ENCODE data around the gene C1orf53. TPM values are rescaled to one million over a fixed set of nuclear protein-coding genes. Genes with fewer than 3 reads are reported as not detected.

The C1orf53 gene
- total RNA-seq, 2 donors from 2014 or later = 1.7 to 3.5 TPM

DNA sequence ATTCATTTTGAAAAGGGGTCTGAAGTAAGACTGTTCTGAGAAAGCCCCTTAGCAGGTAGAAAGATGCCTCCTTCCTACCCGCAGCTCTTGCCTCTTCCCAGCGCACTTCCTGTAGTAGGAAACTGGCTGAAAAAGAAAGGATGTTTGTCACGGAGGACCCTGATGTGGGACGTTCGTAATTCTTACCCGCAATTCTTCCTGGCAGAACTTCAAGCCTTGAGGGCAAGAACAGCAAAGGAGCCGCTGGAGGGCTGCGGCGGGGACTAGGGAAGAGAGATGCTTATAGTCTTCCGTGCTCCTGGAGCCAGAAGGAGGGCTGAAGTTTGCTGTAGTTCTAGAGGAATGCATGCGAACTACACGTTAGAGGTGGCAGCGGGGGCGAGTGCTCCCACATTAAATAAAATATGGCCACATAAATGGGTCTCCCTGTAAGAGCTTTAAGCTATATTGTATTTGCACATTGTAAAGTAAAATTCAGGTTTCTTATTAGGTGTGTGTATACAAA is 6.3 kb downstream of the C1orf53 start:
- Mint-ChIP-seq H3K9me3 (no peaks in the 10 kb centered on the region), H3K36me3 (ENCODE audit: low read depth) (no peaks in the 10 kb centered on the region), H3K4me3 (no peak overlapping the region), H3K27ac (no peak overlapping the region), H3K27me3 (ENCODE audit: insufficient read depth) (peaks cover 100% of the 10 kb centered on the region), H3K4me1 (peaks cover 27% of the 10 kb centered on the region)
- peak; percentile 70 for DNase-seq
- WGBS, 2 experiments (ENCODE audit: insufficient coverage in 1 of 2, insufficient read length in 1 of 2) = 3% methylated on average over 5 to 14 of the region's 14 CpGs
- H3K9me3 ChIP-seq (ENCODE audit: control insufficient read depth, low read length) = no peaks in the 10 kb centered on the region
- peaks cover 2% of the 10 kb centered on the region for H3K4me1 ChIP-seq (ENCODE audit: control insufficient read depth, insufficient read depth, low read length)
- TF ChIP-seq CTCF (conservative IDR thresholded peaks at IDR 0.05) = peak; percentile 22
- peaks cover 100% of the 10 kb centered on the region for H3K27me3 ChIP-seq (ENCODE audit: control insufficient read depth, insufficient read depth, low read length, poor library complexity, severe bottlenecking)
- H3K27ac ChIP-seq (ENCODE audit: low read depth, low read length) = no peak overlapping the region
- H3K36me3 ChIP-seq (ENCODE audit: control insufficient read depth, insufficient read depth, low read length) = no peaks in the 10 kb centered on the region
- H3K9ac ChIP-seq (ENCODE audit: extremely low read depth, low read length, poor library complexity, severe bottlenecking) = no peak overlapping the region
- H3K4me3 ChIP-seq (ENCODE audit: low read length) = no peak overlapping the region

- Mint-ChIP-seq H3K36me3 (ENCODE audit: low read depth) (no peaks in the 10 kb centered on the region), H3K27me3 (ENCODE audit: insufficient read depth) (peaks cover 100% of the 10 kb centered on the region), H3K4me3 (no peak overlapping the region), H3K9me3 (no peaks in the 10 kb centered on the region), H3K27ac (no peak overlapping the region), H3K4me1 (peaks cover 28% of the 10 kb centered on the region)
- no peak for DNase-seq
- Histone ChIP-seq H3K9ac (ENCODE audit: extremely low read depth, low read length, poor library complexity, severe bottlenecking) (no peak overlapping the region), H3K9me3 (ENCODE audit: control insufficient read depth, low read length) (no peaks in the 10 kb centered on the region), H3K27me3 (ENCODE audit: control insufficient read depth, insufficient read depth, low read length, poor library complexity, severe bottlenecking) (peaks cover 100% of the 10 kb centered on the region), H3K4me1 (ENCODE audit: control insufficient read depth, insufficient read depth, low read length) (peaks cover 3% of the 10 kb centered on the region), H3K36me3 (ENCODE audit: control insufficient read depth, insufficient read depth, low read length) (no peaks in the 10 kb centered on the region), H3K27ac (ENCODE audit: low read depth, low read length) (no peak overlapping the region), H3K4me3 (ENCODE audit: low read length) (no peak overlapping the region)
- 8 to 10% methylated on average over 4 to 8 of the region's 8 CpGs for WGBS, 2 experiments (ENCODE audit: insufficient coverage in 1 of 2, insufficient read length in 1 of 2)
- no peak for TF ChIP-seq CTCF (conservative IDR thresholded peaks at IDR 0.05)
Observed at GRCh38 chr1:197909384-197909783, 7.0 kb downstream of the C1orf53 start.

- Mint-ChIP-seq H3K27ac (no peak overlapping the region), H3K27me3 (ENCODE audit: insufficient read depth) (peaks cover 100% of the 10 kb centered on the region), H3K36me3 (ENCODE audit: low read depth) (no peaks in the 10 kb centered on the region), H3K9me3 (no peaks in the 10 kb centered on the region), H3K4me1 (peaks cover 37% of the 10 kb centered on the region), H3K4me3 (peak overlapping the region; percentile 44)
- H3K27ac ChIP-seq (ENCODE audit: low read depth, low read length) = no peak overlapping the region
- no peak overlapping the region for H3K4me3 ChIP-seq (ENCODE audit: low read length)
- peaks cover 6% of the 10 kb centered on the region for H3K4me1 ChIP-seq (ENCODE audit: control insufficient read depth, insufficient read depth, low read length)
- no peaks in the 10 kb centered on the region for H3K36me3 ChIP-seq (ENCODE audit: control insufficient read depth, insufficient read depth, low read length)
- peaks cover 100% of the 10 kb centered on the region for H3K27me3 ChIP-seq (ENCODE audit: control insufficient read depth, insufficient read depth, low read length, poor library complexity, severe bottlenecking)
- no peak overlapping the region for H3K9ac ChIP-seq (ENCODE audit: extremely low read depth, low read length, poor library complexity, severe bottlenecking)
- no peak for TF ChIP-seq CTCF (conservative IDR thresholded peaks at IDR 0.05)
- no peaks in the 10 kb centered on the region for H3K9me3 ChIP-seq (ENCODE audit: control insufficient read depth, low read length)
- DNase-seq = peak; percentile 59
- WGBS, 2 experiments (ENCODE audit: insufficient coverage in 1 of 2, insufficient read length in 1 of 2) = 5 to 7% methylated on average over 22 to 37 of the region's 37 CpGs
Observed at GRCh38 chr1:197910120-197910991, 7.9 kb downstream of the C1orf53 start.

Data from endodermal cell (in vitro differentiated cells).